H9 (cell line): Measurements from ENCODE around the gene TRAPPC14. TPM values are rescaled to one million over a fixed set of nuclear protein-coding genes. Genes with fewer than 3 reads are reported as not detected.

Source experiments
- DNase-seq: peaks from one replicate; pipeline ENCODE4 v3.0.0-alpha.2; 2017
- H2AFZ ChIP-seq: one replicate; pipeline ENCODE4 v1.6.1; 2013; ENCODE audit warnings: mild to moderate bottlenecking, low read length, control low read depth, moderate library complexity
- H2AK5ac ChIP-seq: 2 replicates; pipeline ENCODE4 v1.6.1; 2013; ENCODE audit warnings: low read length, control low read depth, mixed read lengths; ENCODE audit not compliant: insufficient read length
- H2BK120ac ChIP-seq: one replicate; pipeline ENCODE4 v1.6.1; 2013; ENCODE audit warnings: low read depth, mild to moderate bottlenecking, low read length, control low read depth, inconsistent platforms; ENCODE audit not compliant: poor library complexity, severe bottlenecking
- H2BK12ac ChIP-seq: 2 replicates; pipeline ENCODE4 v1.6.1; 2013; ENCODE audit warnings: low read length, control low read depth, mixed read lengths, low read depth; ENCODE audit not compliant: insufficient read length
- H2BK15ac ChIP-seq: 2 replicates; pipeline ENCODE4 v1.6.1; 2013; ENCODE audit warnings: low read depth, low read length, control low read depth
- H2BK20ac ChIP-seq: one replicate; pipeline ENCODE4 v1.6.1; 2013; ENCODE audit warnings: low read depth, mild to moderate bottlenecking, low read length, control low read depth, inconsistent platforms; ENCODE audit not compliant: poor library complexity, severe bottlenecking
- H2BK5ac ChIP-seq: 2 replicates; pipeline ENCODE4 v1.6.1; 2013; ENCODE audit warnings: low read length, control low read depth, mixed read lengths; ENCODE audit not compliant: insufficient read length
- H3K14ac ChIP-seq: 2 replicates; pipeline ENCODE4 v1.6.1; 2013; ENCODE audit warnings: low read length, control low read depth; ENCODE audit not compliant: insufficient read depth
- H3K18ac ChIP-seq: 2 replicates; pipeline ENCODE4 v1.6.1; 2013; ENCODE audit warnings: low read depth, mild to moderate bottlenecking, mixed read lengths, low read length, control low read depth; ENCODE audit not compliant: insufficient read length
- H3K23ac ChIP-seq: 2 replicates; pipeline ENCODE4 v1.6.1; 2013; ENCODE audit warnings: low read length, control low read depth, mixed read lengths, low read depth; ENCODE audit not compliant: insufficient read length
- H3K23me2 ChIP-seq: 2 replicates; pipeline ENCODE4 v1.6.1; 2013; ENCODE audit warnings: low read depth, mild to moderate bottlenecking, mixed read lengths, low read length, control low read depth; ENCODE audit not compliant: insufficient read length, poor library complexity, severe bottlenecking
- H3K27ac ChIP-seq: 2 replicates; pipeline ENCODE4 v1.5.1; 2013; ENCODE audit warnings: low read length, control low read depth, mixed read lengths, low read depth; ENCODE audit not compliant: insufficient read length
- H3K27me3 ChIP-seq: 2 replicates; pipeline ENCODE4 v1.6.1; 2013; ENCODE audit warnings: low read length, control low read depth, inconsistent platforms; ENCODE audit not compliant: insufficient read depth
- H3K4ac ChIP-seq: 2 replicates; pipeline ENCODE4 v1.6.1; 2013; ENCODE audit warnings: low read depth, mild to moderate bottlenecking, control low read depth, inconsistent platforms, low read length, moderate library complexity
- H3K4me1 ChIP-seq: 2 replicates; pipeline ENCODE4 v1.6.1; 2013; ENCODE audit warnings: low read length, control low read depth, inconsistent platforms; ENCODE audit not compliant: insufficient read depth
- H3K4me2 ChIP-seq: 2 replicates; pipeline ENCODE4 v1.6.1; 2013; ENCODE audit warnings: low read length, control low read depth, mixed read lengths; ENCODE audit not compliant: insufficient read length, insufficient read depth
- H3K56ac ChIP-seq: 2 replicates; pipeline ENCODE4 v1.6.1; 2013; ENCODE audit warnings: low read depth, mild to moderate bottlenecking, mixed read lengths, low read length, control low read depth; ENCODE audit not compliant: insufficient read length
- H3K79me1 ChIP-seq: 2 replicates; pipeline ENCODE4 v1.6.1; 2013; ENCODE audit warnings: low read depth, mild to moderate bottlenecking, moderate library complexity, low read length, control low read depth, inconsistent platforms; ENCODE audit not compliant: insufficient read depth, poor library complexity, severe bottlenecking
- H3K79me2 ChIP-seq: 2 replicates; pipeline ENCODE4 v1.6.1; 2013; ENCODE audit warnings: low read length, control low read depth, inconsistent platforms; ENCODE audit not compliant: insufficient read depth
- H3K9ac ChIP-seq: 2 replicates; pipeline ENCODE4 v1.6.1; 2013; ENCODE audit warnings: low read length, control low read depth, mixed read lengths; ENCODE audit not compliant: insufficient read length; ENCODE audit errors: extremely low read depth
- H3K9me3 ChIP-seq: one replicate; pipeline ENCODE4 v1.6.1; 2013; ENCODE audit warnings: low read depth, low read length, inconsistent platforms; ENCODE audit not compliant: control insufficient read depth
- H3T11ph ChIP-seq: one replicate; pipeline ENCODE4 v1.6.1; 2013; ENCODE audit warnings: mild to moderate bottlenecking, low read length, control low read depth, inconsistent platforms
- H4K20me1 ChIP-seq: one replicate; pipeline ENCODE4 v1.6.1; 2013; ENCODE audit not compliant: control insufficient read depth, insufficient read length, insufficient read depth
- H4K5ac ChIP-seq: 2 replicates; pipeline ENCODE4 v1.6.1; 2013; ENCODE audit warnings: low read depth, mild to moderate bottlenecking, mixed read lengths, low read length, control low read depth; ENCODE audit not compliant: insufficient read length
- H4K8ac ChIP-seq: replicated peaks from 2 replicates; pipeline ENCODE4 v1.6.1; 2013; ENCODE audit warnings: low read length, control low read depth, mixed read lengths, low read depth; ENCODE audit not compliant: insufficient read length
- H4K91ac ChIP-seq: 2 replicates; pipeline ENCODE4 v1.6.1; 2013; ENCODE audit warnings: low read depth, mild to moderate bottlenecking, moderate library complexity, mixed read lengths, low read length, control low read depth; ENCODE audit not compliant: insufficient read length
- H3K27ac Mint-ChIP-seq, 3 experiments: 2 replicates in 2 of 3; 3 replicates in 1 of 3; pipeline ENCODE4 v1.8.0; 2020 to 2021; ENCODE audit warnings: mixed read lengths in 3 of 3, mild to moderate bottlenecking in 1 of 3, moderate library complexity in 1 of 3
- H3K27me3 Mint-ChIP-seq: 2 replicates; pipeline ENCODE4 v1.8.0; 2021; ENCODE audit warnings: low read depth, mild to moderate bottlenecking, moderate library complexity, mixed read lengths
- H3K36me3 Mint-ChIP-seq, 3 experiments: 2 replicates in 2 of 3; 3 replicates in 1 of 3; pipeline ENCODE4 v1.8.0; 2020 to 2021; ENCODE audit warnings: low read depth in 3 of 3, mixed read lengths in 3 of 3; ENCODE audit not compliant: insufficient read depth in 1 of 3
- H3K4me1 Mint-ChIP-seq, 2 experiments: 2 replicates each; pipeline ENCODE4 v1.8.0; 2020; ENCODE audit warnings: mixed read lengths in 2 of 2
- H3K4me3 Mint-ChIP-seq, 2 experiments: 2 replicates in 1 of 2; 3 replicates in 1 of 2; pipeline ENCODE4 v1.8.0; 2020 to 2021; ENCODE audit warnings: mild to moderate bottlenecking in 2 of 2, mixed read lengths in 2 of 2, moderate library complexity in 1 of 2
- H3K9me3 Mint-ChIP-seq, 2 experiments: 2 replicates in 1 of 2; 3 replicates in 1 of 2; pipeline ENCODE4 v1.8.0; 2020; ENCODE audit warnings: mild to moderate bottlenecking in 2 of 2, mixed read lengths in 2 of 2, moderate library complexity in 1 of 2
- CTCF ChIP-seq: fragments of 200-600 bp; sonication (generic); conservative IDR thresholded peaks from 3 replicates; pipeline ENCODE4 v1.8.0; 2021; ENCODE audit warnings: antibody characterized with exemption, mild to moderate bottlenecking
- WGBS: extraction: QIAGEN DNeasy Blood & Tissue Kit; methylation state at CpG from one replicate; pipeline ENCODE4 v1.1.7; 2013; ENCODE audit warnings: missing lambda C conversion rate, low lambda C conversion rate, mixed read lengths; ENCODE audit not compliant: insufficient read length; ENCODE audit errors: extremely low coverage; 5-methylcytosine and 5-hydroxymethylcytosine counted together
- total RNA-seq: library from RNA; stranded (reverse); gene quantifications from 2 replicates; pipeline ENCODE4 v1.2.1, GENCODE V29; 2021

Gene TRAPPC14
- total RNA-seq, 1 experiment from 2014 or later, result 32.8 TPM

GRCh38 chr7:100142461-100142860, 16.1 kb downstream of the TRAPPC14 start:
- Histone ChIP-seq H3K79me2 (no peaks in the 10 kb centered on the region), H3K23me2 (no peaks in the 10 kb centered on the region), H3K27ac (no peak overlapping the region), H3K4ac (no peak overlapping the region), H2BK15ac (no peak overlapping the region), H3K56ac (no peak overlapping the region), H2AFZ (no peak overlapping the region), H3K27me3 (no peaks in the 10 kb centered on the region), H3K9ac (no peak overlapping the region), H4K5ac (no peak overlapping the region), H2BK120ac (no peak overlapping the region), H2BK5ac (no peak overlapping the region), H3T11ph (no peak overlapping the region), H4K20me1 (no peaks in the 10 kb centered on the region), H3K79me1 (no peaks in the 10 kb centered on the region), H3K9me3 (no peaks in the 10 kb centered on the region), H2BK20ac (no peak overlapping the region), H3K23ac (no peak overlapping the region), H3K18ac (no peak overlapping the region), H3K4me2 (no peak overlapping the region), H2BK12ac (no peak overlapping the region), H3K4me1 (no peaks in the 10 kb centered on the region), H2AK5ac (no peak overlapping the region), H4K8ac (no peak overlapping the region), H3K14ac (no peak overlapping the region), H4K91ac (no peak overlapping the region)
- TF ChIP-seq CTCF, result no peak
- H3K9me3 Mint-ChIP-seq, result no peaks in the 10 kb centered on the region
- no peak for DNase-seq
- peaks cover 10 to 12% of the 10 kb centered on the region in 2 experiments for H3K4me1 Mint-ChIP-seq
- H3K27me3 Mint-ChIP-seq, result peaks cover 4% of the 10 kb centered on the region; the same call in 1 of the 2 replicates
- H3K36me3 Mint-ChIP-seq, result no peaks in the 10 kb centered on the region; a peak in 2 of 7 replicates
- no peak overlapping the region for H3K27ac Mint-ChIP-seq
- WGBS, result no CpG with 5 or more reads among the region's 3 CpGs
- H3K4me3 Mint-ChIP-seq, result no peak overlapping the region
